Activated naive CD8-positive, alpha-beta T cell treated with anti-CD3 and anti-CD28 coated beads for 36 hours (primary cell): Measurements from ENCODE around the gene HEMK1. TPM values are rescaled to one million over a fixed set of nuclear protein-coding genes. Genes with fewer than 3 reads are reported as not detected.

Experiments
- DNase-seq: peaks from one replicate; pipeline ENCODE4 v3.0.0; 2021
- H3K27ac Mint-ChIP-seq: one replicate; pipeline ENCODE4 v1.8.0; 2022; ENCODE audit warnings: mild to moderate bottlenecking, moderate library complexity, mixed read lengths
- H3K27me3 Mint-ChIP-seq: one replicate; pipeline ENCODE4 v1.8.0; 2022; ENCODE audit warnings: mild to moderate bottlenecking, mixed read lengths
- H3K36me3 Mint-ChIP-seq: one replicate; pipeline ENCODE4 v1.8.0; 2021; ENCODE audit warnings: mild to moderate bottlenecking, mixed read lengths
- H3K4me1 Mint-ChIP-seq: one replicate; pipeline ENCODE4 v1.8.0; 2021; ENCODE audit warnings: mixed read lengths
- H3K4me3 Mint-ChIP-seq: one replicate; pipeline ENCODE4 v1.8.0; 2022; ENCODE audit warnings: mild to moderate bottlenecking, moderate library complexity, mixed read lengths
- H3K9me3 Mint-ChIP-seq: one replicate; pipeline ENCODE4 v1.8.0; 2022; ENCODE audit warnings: mixed read lengths
- total RNA-seq, 2 experiments: library from RNA; stranded (reverse); gene quantifications; one replicate each; pipeline ENCODE4 v1.2.3, GENCODE V29; 2021

HEMK1 gene
- total RNA-seq, 2 experiments from 2014 or later = 59.8 to 64.7 TPM

DNA sequence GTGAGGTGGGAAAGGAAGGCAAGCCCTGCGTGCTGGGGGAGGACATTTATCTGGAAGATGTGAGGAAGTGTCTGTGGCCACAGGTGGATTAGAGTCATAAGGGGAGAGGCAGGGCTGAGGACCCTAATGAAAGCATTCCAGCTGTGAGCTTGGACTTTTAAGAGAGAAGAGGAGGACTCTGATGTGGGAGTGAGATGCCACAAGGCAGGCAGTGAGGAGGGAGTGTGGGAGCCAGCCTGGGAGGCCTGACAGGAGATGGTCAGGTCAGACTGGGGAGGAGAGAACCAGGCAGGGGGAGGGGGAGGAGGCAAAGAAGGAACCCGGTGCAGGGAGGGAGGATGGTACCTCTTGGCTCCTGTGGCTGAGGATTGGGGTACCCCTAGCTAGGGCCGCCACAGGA is 68.6 kb downstream of the HEMK1 start:
- no peak for DNase-seq
- peak overlapping the region; percentile 78 for H3K27ac Mint-ChIP-seq
- no peak overlapping the region for H3K4me3 Mint-ChIP-seq

DNA sequence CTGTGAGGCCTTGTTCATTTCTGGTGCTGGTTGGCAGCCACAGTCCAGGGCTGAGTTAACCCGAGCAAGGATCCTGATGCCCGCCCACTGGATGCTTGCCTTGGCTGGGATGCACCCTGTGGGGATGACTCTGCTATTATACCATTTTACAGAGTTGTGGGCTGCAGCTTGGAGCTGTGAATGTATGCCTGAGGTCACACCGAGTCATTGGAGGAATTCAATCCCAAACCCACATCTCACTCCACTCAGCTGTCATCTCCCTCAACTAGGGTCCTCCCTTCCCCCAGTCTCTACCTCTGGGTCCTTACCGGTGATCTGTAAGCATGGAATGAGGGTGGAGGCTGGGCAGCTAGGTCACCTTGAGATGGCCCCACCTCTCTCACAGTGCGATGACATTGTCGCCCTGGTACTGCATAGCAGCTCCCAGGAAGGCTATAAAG is 69.8 kb downstream of the HEMK1 start:
- Mint-ChIP-seq H3K27ac (peak overlapping the region; percentile 44), H3K9me3 (no peaks in the 10 kb centered on the region), H3K4me1 (peaks cover 40% of the 10 kb centered on the region), H3K36me3 (peaks cover 31% of the 10 kb centered on the region), H3K27me3 (no peaks in the 10 kb centered on the region), H3K4me3 (no peak overlapping the region)
- no peak for DNase-seq

More for the DNA sequence above, 68.6 kb downstream of the HEMK1 start:
- H3K27me3 Mint-ChIP-seq = no peaks in the 10 kb centered on the region
- H3K9me3 Mint-ChIP-seq = no peaks in the 10 kb centered on the region
- H3K36me3 Mint-ChIP-seq = peaks cover 31% of the 10 kb centered on the region
- H3K4me1 Mint-ChIP-seq = peaks cover 51% of the 10 kb centered on the region

DNA sequence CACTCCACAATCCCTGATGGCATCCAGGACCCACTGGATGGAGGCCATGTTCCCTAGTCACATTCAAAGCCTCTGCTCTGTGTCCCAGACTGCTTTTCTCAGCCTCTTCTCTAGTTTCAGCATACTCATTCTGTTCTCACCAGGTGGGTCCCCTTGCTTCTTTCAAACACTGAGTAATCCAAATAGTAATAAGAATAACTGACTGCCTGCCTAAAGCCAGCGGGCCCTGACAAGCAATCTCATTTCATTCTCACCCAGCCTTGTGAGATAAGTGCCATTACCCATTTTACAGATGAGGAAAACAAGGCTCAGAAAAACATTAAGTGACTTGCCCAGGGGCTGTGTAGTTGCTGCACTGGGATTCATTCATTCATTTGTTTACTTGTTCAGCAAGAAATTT is 73.1 kb downstream of the HEMK1 start:
- no peaks in the 10 kb centered on the region for H3K27me3 Mint-ChIP-seq
- peaks cover 20% of the 10 kb centered on the region for H3K36me3 Mint-ChIP-seq
- no peaks in the 10 kb centered on the region for H3K9me3 Mint-ChIP-seq
- no peak for DNase-seq
- H3K4me3 Mint-ChIP-seq = no peak overlapping the region
- peaks cover 17% of the 10 kb centered on the region for H3K4me1 Mint-ChIP-seq
- no peak overlapping the region for H3K27ac Mint-ChIP-seq

DNA sequence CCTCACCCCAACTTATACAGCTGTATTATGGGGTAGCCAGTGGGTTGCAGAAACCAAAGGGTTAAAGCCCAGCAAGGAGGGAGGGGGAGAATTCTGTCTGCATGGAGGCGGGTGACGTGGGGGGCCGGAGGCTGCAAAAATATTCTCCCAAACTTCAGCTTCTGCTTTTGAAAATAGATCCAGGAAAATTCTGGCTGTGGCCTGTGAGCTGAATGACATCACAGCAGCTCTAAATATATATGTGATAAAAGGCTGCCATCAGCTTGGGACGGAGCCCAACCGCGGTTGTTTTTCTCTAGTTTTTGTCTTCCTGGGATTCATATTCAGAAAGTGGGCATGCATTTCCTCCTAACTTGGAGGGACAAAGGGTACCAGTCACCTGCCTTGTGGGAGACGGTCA is 75.2 kb downstream of the HEMK1 start:
- H3K27ac Mint-ChIP-seq = peak overlapping the region; percentile 52
- H3K36me3 Mint-ChIP-seq = peaks cover 16% of the 10 kb centered on the region
- DNase-seq = no peak
- no peaks in the 10 kb centered on the region for H3K27me3 Mint-ChIP-seq
- H3K9me3 Mint-ChIP-seq = no peaks in the 10 kb centered on the region
- H3K4me3 Mint-ChIP-seq = no peak overlapping the region
- H3K4me1 Mint-ChIP-seq = peaks cover 5% of the 10 kb centered on the region

DNA sequence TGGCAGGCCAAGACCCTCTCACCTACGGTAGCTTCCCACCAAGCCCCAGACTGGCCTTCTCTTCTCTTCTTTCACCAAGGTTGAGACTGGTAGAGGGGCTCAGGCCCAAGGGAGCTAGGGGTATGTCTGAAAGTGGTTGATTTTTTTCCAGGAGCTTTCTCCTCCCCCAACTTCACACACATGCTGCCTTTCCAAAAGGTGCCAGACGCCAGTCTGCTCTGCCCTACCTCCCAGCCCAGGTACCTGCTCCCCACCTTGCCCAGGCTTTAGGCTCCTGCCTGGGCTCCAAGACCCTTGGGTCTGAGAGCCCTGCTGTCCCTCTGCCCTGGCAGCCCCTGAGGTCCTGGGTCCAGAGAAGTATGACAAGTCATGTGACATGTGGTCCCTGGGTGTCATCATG is 76.1 kb downstream of the HEMK1 start:
- H3K9me3 Mint-ChIP-seq = no peaks in the 10 kb centered on the region
- peak overlapping the region; percentile 48 for H3K27ac Mint-ChIP-seq
- H3K36me3 Mint-ChIP-seq = peaks cover 16% of the 10 kb centered on the region

More for the DNA sequence above, 76.1 kb downstream of the HEMK1 start:
- no peak for DNase-seq
- Mint-ChIP-seq H3K4me3 (no peak overlapping the region), H3K27me3 (no peaks in the 10 kb centered on the region), H3K4me1 (peaks cover 4% of the 10 kb centered on the region)

Other genes with a start within 250 kb of the HEMK1 start
- 1 to 10 TPM; 6.5 to 6.8 TPM for gene HYAL2, start 246.8 kb upstream of the HEMK1 start, total RNA-seq
- 10 to 100 TPM; 26.8 to 29.1 TPM for gene TUSC2, start 241.3 kb upstream of the HEMK1 start, total RNA-seq
- 10 to 100 TPM; 51.7 to 53.7 TPM for gene RASSF1, start 228.7 kb upstream of the HEMK1 start, total RNA-seq
- gene ZMYND10, start 223.8 kb upstream of the HEMK1 start, total RNA-seq = under 1 TPM; 0.39 to 0.74 TPM
- 10 to 100 TPM; 41.1 to 43.8 TPM for gene NPRL2, start 218.7 kb upstream of the HEMK1 start, total RNA-seq
- 10 to 100 TPM; 19.4 to 19.5 TPM for gene CYB561D2, start 218.7 kb upstream of the HEMK1 start, total RNA-seq
- 10 to 100 TPM; 19.0 to 20.2 TPM for gene TMEM115, start 210.0 kb upstream of the HEMK1 start, total RNA-seq
- under 1 TPM; 0.70 to 0.80 TPM for gene CACNA2D2, start 65.9 kb upstream of the HEMK1 start, total RNA-seq
- 10 to 100 TPM; 15.9 to 17.1 TPM for gene C3orf18, start 1.8 kb upstream of the HEMK1 start, total RNA-seq
- 100 to 1,000 TPM; 192 to 193 TPM for gene CISH, start 42.3 kb downstream of the HEMK1 start, total RNA-seq
- gene MAPKAPK3, start 47.6 kb downstream of the HEMK1 start, total RNA-seq = 100 to 1,000 TPM; 166 to 171 TPM
- gene DOCK3, start 105.4 kb downstream of the HEMK1 start, total RNA-seq = 1 to 10 TPM; 1.9 to 2.1 TPM